Mammary epithelial cell (primary cell): ENCODE measurements around the gene GALNT18.

ENCODE experiments used
- EZH2 ChIP-seq: IDR thresholded peaks from 2 replicates; pipeline ENCODE4 v1.6.1; 2012; ENCODE audit warnings: low read length, inconsistent platforms, borderline replicate concordance
- TF ChIP-seq, protein P1 (sequence below), 2 donors: IDR thresholded peaks in 1 of 2; conservative IDR thresholded peaks in 1 of 2; 2 replicates each; pipeline ENCODE4 v1.5.1; 2011 to 2012; ENCODE audit warnings: inconsistent platforms in 2 of 2, low read length in 2 of 2, mild to moderate bottlenecking in 2 of 2, control low read depth in 1 of 2, low read depth in 1 of 2; ENCODE audit not compliant: insufficient read depth in 1 of 2; ENCODE audit errors: extremely low read depth in 1 of 2

- TF ChIP-seq, protein P1, sequence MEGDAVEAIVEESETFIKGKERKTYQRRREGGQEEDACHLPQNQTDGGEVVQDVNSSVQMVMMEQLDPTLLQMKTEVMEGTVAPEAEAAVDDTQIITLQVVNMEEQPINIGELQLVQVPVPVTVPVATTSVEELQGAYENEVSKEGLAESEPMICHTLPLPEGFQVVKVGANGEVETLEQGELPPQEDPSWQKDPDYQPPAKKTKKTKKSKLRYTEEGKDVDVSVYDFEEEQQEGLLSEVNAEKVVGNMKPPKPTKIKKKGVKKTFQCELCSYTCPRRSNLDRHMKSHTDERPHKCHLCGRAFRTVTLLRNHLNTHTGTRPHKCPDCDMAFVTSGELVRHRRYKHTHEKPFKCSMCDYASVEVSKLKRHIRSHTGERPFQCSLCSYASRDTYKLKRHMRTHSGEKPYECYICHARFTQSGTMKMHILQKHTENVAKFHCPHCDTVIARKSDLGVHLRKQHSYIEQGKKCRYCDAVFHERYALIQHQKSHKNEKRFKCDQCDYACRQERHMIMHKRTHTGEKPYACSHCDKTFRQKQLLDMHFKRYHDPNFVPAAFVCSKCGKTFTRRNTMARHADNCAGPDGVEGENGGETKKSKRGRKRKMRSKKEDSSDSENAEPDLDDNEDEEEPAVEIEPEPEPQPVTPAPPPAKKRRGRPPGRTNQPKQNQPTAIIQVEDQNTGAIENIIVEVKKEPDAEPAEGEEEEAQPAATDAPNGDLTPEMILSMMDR (conservative IDR thresholded peaks at IDR 0.05 in 1 of 2, IDR thresholded peaks at IDR 0.05 in 1 of 2; ENCODE audit: extremely low read depth in 1 of 2, insufficient read depth in 1 of 2, low read depth in 1 of 2, low read length in 2 of 2): no peak
- TF ChIP-seq EZH2: no peak
These were observed 10.4 kb downstream of the GALNT18 start for GRCh38 chr11:11611381-11611780.
